Kidney (tissue), 14 donors: ENCODE data around the gene MNAT1. TPM values are rescaled to one million over a fixed set of nuclear protein-coding genes. Genes with fewer than 3 reads are reported as not detected.
A peak's percentile ranks its signal among the peaks of the same experiment; 100 is the strongest.

ENCODE experiments used
- DNase-seq, 5 donors: peaks; one replicate each; pipeline ENCODE4 v3.0.0-alpha.2; 2013 to 2020
- FAIRE-seq: peaks from 2 replicates; lab custom pipeline; 2012; peaks lifted over from hg19 to GRCh38; lab: Jason Lieb, UNC
- H3K27ac ChIP-seq, 2 donors: one replicate each; pipeline ENCODE4 v1.7.0; 2013; ENCODE audit warnings: low read depth in 2 of 2, low read length in 2 of 2, inconsistent platforms in 1 of 2
- H3K27me3 ChIP-seq: one replicate; pipeline ENCODE4 v1.7.1; 2013; ENCODE audit warnings: low read length, inconsistent platforms; ENCODE audit not compliant: control insufficient read depth, insufficient read depth
- H3K36me3 ChIP-seq, 3 donors: one replicate each; pipeline versions ENCODE4 v1.7.0 to v1.7.1; 2013; ENCODE audit warnings: low read length in 3 of 3, control low read depth in 1 of 3, inconsistent platforms in 1 of 3; ENCODE audit not compliant: insufficient read depth in 3 of 3, control insufficient read depth in 2 of 3
- H3K4me1 ChIP-seq, 3 donors: one replicate each; pipeline versions ENCODE4 v1.7.0 to v1.7.1; 2013; ENCODE audit warnings: low read length in 3 of 3, inconsistent platforms in 1 of 3, low read depth in 1 of 3; ENCODE audit not compliant: control insufficient read depth in 2 of 3, insufficient read depth in 2 of 3
- H3K4me3 ChIP-seq, 3 donors: one replicate each; pipeline versions ENCODE4 v1.7.0 to v1.8.1; 2013; ENCODE audit warnings: low read length in 3 of 3, control low read depth in 1 of 3, inconsistent platforms in 1 of 3
- H3K9ac ChIP-seq, 3 donors: one replicate each; pipeline versions ENCODE4 v1.7.0 to v1.7.1; 2013; ENCODE audit warnings: low read length in 3 of 3, control low read depth in 1 of 3, inconsistent platforms in 1 of 3
- H3K9me3 ChIP-seq, 3 donors: one replicate each; pipeline versions ENCODE4 v1.7.0 to v1.7.1; 2013; ENCODE audit warnings: low read length in 3 of 3, control low read depth in 1 of 3, inconsistent platforms in 1 of 3; ENCODE audit not compliant: control insufficient read depth in 2 of 3, insufficient read depth in 1 of 3
- CTCF ChIP-seq: IDR thresholded peaks from 3 replicates; pipeline ENCODE4 v1.5.1; 2012; ENCODE audit warnings: mild to moderate bottlenecking, moderate library complexity, borderline replicate concordance; ENCODE audit not compliant: insufficient read depth; ENCODE audit errors: extremely low read depth
- intact Hi-C: fragments of 100-400 bp; cut with DNase I; formaldehyde crosslinking; loops from one replicate; pipeline ENCODE4 v1.11.1; 2022
- polyA plus RNA-seq: library from polyadenylated mRNA; stranded (reverse); fragments of 350-450 nt; fragmentation: Illumina TruSeq; extraction: RNeasy Lipid Tissue Mini Kit (QIAGEN cat#74804); gene quantifications from one replicate; pipeline ENCODE4 v1.2.3, GENCODE V29; 2014; ENCODE audit warnings: low read depth, low replicate concordance; ENCODE audit not compliant: insufficient read depth
- total RNA-seq: library from RNA; stranded (reverse); fragmentation: NEBNext Ultra II Directional; extraction: Animal tissue kit (Norgen Biotek cat#: 25700); gene quantifications from one replicate; pipeline ENCODE4 v1.2.1, GENCODE V29; 2021
- donor health status: control.
- donor health status: control.
- donor health status: control.
- donor health status: control.
- donor health status: control.
- donor health status: DM: yes; HTN: yes; CAD: no.
- donor health status: Normal renal cell carcinoma (clear cell type).

Gene MNAT1
- total and polyA plus RNA-seq, 2 donors from 2014 or later: 29.6 to 41.6 TPM

- H3K36me3 ChIP-seq: no peaks in the 10 kb centered on the region
- no peak for TF ChIP-seq CTCF
- intact Hi-C loops: no loop called here
- H3K4me1 ChIP-seq: peaks cover 0 to 6% (median 0%) of the 10 kb centered on the region in 3 donors
- no peak overlapping the region for H3K4me3 ChIP-seq
- no peak overlapping the region for H3K27ac ChIP-seq
- FAIRE-seq: no peak
- no peak for DNase-seq
- H3K9ac ChIP-seq: no peak overlapping the region
- no peaks in the 10 kb centered on the region for H3K9me3 ChIP-seq
- H3K27me3 ChIP-seq: no peaks in the 10 kb centered on the region
These were observed 125.0 kb downstream of the MNAT1 start for GRCh38 chr14:60859525-60859924.

GRCh38 chr14:60861545-60862140 is 127.1 kb downstream of the MNAT1 start:
- DNase-seq: peak in 2 of 5 donors; percentile 7 to 14
- intact Hi-C loops: no loop called here
- TF ChIP-seq CTCF: no peak
- Histone ChIP-seq H3K4me3 (no peak overlapping the region), H3K36me3 (no peaks in the 10 kb centered on the region), H3K9ac (no peak overlapping the region), H3K4me1 (peaks cover 0 to 6% (median 0%) of the 10 kb centered on the region in 3 donors), H3K27ac (no peak overlapping the region), H3K9me3 (no peaks in the 10 kb centered on the region), H3K27me3 (no peaks in the 10 kb centered on the region)
- peak; percentile 11 for FAIRE-seq

DNA sequence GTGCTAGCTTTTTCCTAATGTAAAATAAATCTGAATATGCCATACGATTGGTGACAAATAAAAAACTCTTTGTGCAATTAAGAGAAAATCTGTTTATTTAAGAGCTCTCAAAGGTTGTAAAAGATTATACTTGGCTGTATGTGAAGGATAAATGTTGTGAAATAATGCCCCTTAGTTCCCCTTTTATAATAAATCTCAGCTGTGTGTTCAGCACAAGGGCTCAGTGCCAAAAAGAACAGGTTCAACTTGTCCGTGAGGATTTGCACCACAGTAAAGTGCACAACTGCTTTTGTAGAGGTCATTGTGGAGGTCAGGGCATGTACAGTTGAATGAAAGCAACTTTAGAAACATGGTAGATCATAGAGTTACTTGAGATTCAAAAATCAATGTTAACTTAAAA is 127.7 kb downstream of the MNAT1 start:
- no peak for TF ChIP-seq CTCF
- Histone ChIP-seq H3K27me3 (no peaks in the 10 kb centered on the region), H3K36me3 (no peaks in the 10 kb centered on the region), H3K27ac (no peak overlapping the region), H3K4me3 (peak overlapping the region in 1 of 3 donors; percentile 11), H3K9me3 (no peaks in the 10 kb centered on the region), H3K4me1 (peaks cover 0 to 6% (median 0%) of the 10 kb centered on the region in 3 donors), H3K9ac (no peak overlapping the region)
- DNase-seq: peak in 4 of 5 donors; percentile 32 to 86 (median 58)
- intact Hi-C loops: no loop called here
- peak; percentile 86 for FAIRE-seq

DNA sequence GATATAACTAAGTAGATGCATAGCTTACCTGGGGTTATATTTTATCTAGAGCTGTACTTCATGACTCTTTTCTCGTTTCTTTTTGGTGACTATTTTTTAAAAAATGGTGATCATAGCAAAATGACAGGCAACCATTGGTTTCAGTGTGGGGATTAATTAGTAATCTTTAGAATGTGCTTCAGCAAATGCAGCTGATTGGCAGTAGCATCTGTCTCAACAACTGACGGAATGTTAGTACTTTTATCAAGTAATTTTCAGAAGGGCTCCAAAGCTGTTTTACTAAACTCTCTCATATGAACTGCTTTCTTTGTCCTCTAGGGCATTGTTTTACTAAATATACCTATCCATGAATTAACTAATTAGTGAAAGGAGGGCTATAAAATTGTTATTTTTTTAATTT is 128.7 kb downstream of the MNAT1 start:
- H3K9ac ChIP-seq: no peak overlapping the region
- no peaks in the 10 kb centered on the region for H3K27me3 ChIP-seq
- H3K27ac ChIP-seq: no peak overlapping the region
- H3K4me1 ChIP-seq: peaks cover 0 to 6% (median 0%) of the 10 kb centered on the region in 3 donors
- no peak overlapping the region for H3K4me3 ChIP-seq
- DNase-seq (no peak), FAIRE-seq (no peak)
- intact Hi-C loops: no loop called here
- TF ChIP-seq CTCF: no peak
- H3K9me3 ChIP-seq: no peaks in the 10 kb centered on the region
- H3K36me3 ChIP-seq: no peaks in the 10 kb centered on the region
